HEK293 (cell line): ENCODE results near the gene AFDN.

ENCODE experiments used
- CTCF ChIA-PET: fragments of 350-600 bp; formaldehyde crosslinking; extraction: SDS; loops from one replicate; lab custom pipeline; 2021; ENCODE audit warnings: antibody characterized with exemption; lab: Yijun Ruan, JAX
- POLR2A ChIA-PET: fragments of 300-600 bp; formaldehyde crosslinking; extraction: SDS; loops from one replicate; lab custom pipeline; 2020; ENCODE audit warnings: antibody characterized with exemption, inconsistent platforms; lab: Yijun Ruan, JAX
- H3K27ac ChIP-seq: fragments of 200-500 bp; sonication (Bioruptor generic); 2 replicates; pipeline ENCODE4 v1.5.1; 2014; ENCODE audit warnings: low read depth, low read length, control low read depth, inconsistent platforms; ENCODE audit errors: extremely low read depth
- H3K36me3 ChIP-seq, 2 experiments: fragments of 200-500 bp in 1 of 2; sonication (Bioruptor generic) in 1 of 2; 1 replicate in 1 of 2; 2 replicates in 1 of 2; pipeline ENCODE4 v1.5.1; 2014 to 2017; ENCODE audit warnings: inconsistent platforms in 2 of 2, low read length in 2 of 2; ENCODE audit not compliant: control insufficient read depth in 2 of 2, insufficient read depth in 1 of 2
- H3K4me1 ChIP-seq: fragments of 200-500 bp; sonication (Bioruptor generic); 2 replicates; pipeline ENCODE4 v1.5.1; 2014; ENCODE audit warnings: mild to moderate bottlenecking, low read length, inconsistent platforms; ENCODE audit not compliant: control insufficient read depth, insufficient read depth
- H3K4me3 ChIP-seq: 2 replicates; pipeline ENCODE4 v1.5.1; 2011; ENCODE audit warnings: low read depth, mild to moderate bottlenecking, control low read depth, low read length, moderate library complexity
- H3K9me3 ChIP-seq: fragments of 200-500 bp; sonication (Bioruptor generic); 2 replicates; pipeline ENCODE4 v1.5.1; 2014; ENCODE audit warnings: low read depth, low read length, inconsistent platforms; ENCODE audit not compliant: control insufficient read depth, insufficient read depth
- KLF16 ChIP-seq: fragments of 450-650 bp; formaldehyde crosslinking; IDR thresholded peaks from 2 replicates; pipeline ENCODE4 v1.5.1; 2017; ENCODE audit warnings: missing biosample characterization, missing genetic modification characterization
- KLF7 ChIP-seq: fragments of 450-650 bp; formaldehyde crosslinking; IDR thresholded peaks from 2 replicates; pipeline ENCODE4 v1.5.1; 2016; ENCODE audit warnings: missing biosample characterization, missing genetic modification characterization, borderline replicate concordance
- SETDB1 ChIP-seq: IDR thresholded peaks from one replicate; pipeline ENCODE4 v1.6.1; 2017; ENCODE audit warnings: mild to moderate bottlenecking, low read length, moderate library complexity, mixed read lengths; ENCODE audit not compliant: insufficient read length
- ZFHX2 ChIP-seq: fragments of 450-650 bp; formaldehyde crosslinking; conservative IDR thresholded peaks from 2 replicates; pipeline ENCODE4 v1.5.1; 2016; ENCODE audit warnings: missing biosample characterization, missing genetic modification characterization
- ZNF10 ChIP-seq: fragments of 450-650 bp; formaldehyde crosslinking; IDR thresholded peaks from 2 replicates; pipeline ENCODE4 v1.5.1; 2017; ENCODE audit warnings: missing biosample characterization, missing genetic modification characterization
- ZNF132 ChIP-seq: fragments of 450-650 bp; formaldehyde crosslinking; IDR thresholded peaks from 2 replicates; pipeline ENCODE4 v1.5.1; 2017; ENCODE audit warnings: missing biosample characterization, missing genetic modification characterization, borderline replicate concordance
- ZNF239 ChIP-seq: fragments of 450-650 bp; formaldehyde crosslinking; IDR thresholded peaks from 2 replicates; pipeline ENCODE4 v1.5.1; 2016; ENCODE audit warnings: missing biosample characterization, missing genetic modification characterization
- ZNF266 ChIP-seq: fragments of 450-650 bp; formaldehyde crosslinking; IDR thresholded peaks from 2 replicates; pipeline ENCODE4 v1.5.1; 2016; ENCODE audit warnings: missing biosample characterization, missing genetic modification characterization, low read depth
- ZNF341 ChIP-seq: fragments of 450-650 bp; formaldehyde crosslinking; IDR thresholded peaks from 2 replicates; pipeline ENCODE4; 2016; ENCODE audit warnings: low read depth, missing biosample characterization, missing genetic modification characterization
- ZNF561 ChIP-seq: fragments of 450-650 bp; IDR thresholded peaks from 2 replicates; pipeline ENCODE4 v1.5.1; 2018; ENCODE audit warnings: missing biosample characterization, missing genetic modification characterization, borderline replicate concordance
- TF ChIP-seq, protein P1 (sequence below): fragments of 450-650 bp; formaldehyde crosslinking; IDR thresholded peaks from 2 replicates; pipeline ENCODE4 v1.5.1; 2017; ENCODE audit warnings: missing biosample characterization, missing genetic modification characterization
- TF ChIP-seq, protein P2 (sequence below): fragments of 450-650 bp; formaldehyde crosslinking; IDR thresholded peaks from 2 replicates; pipeline ENCODE4 v1.5.1; 2016; ENCODE audit warnings: missing biosample characterization, missing genetic modification characterization
- TF ChIP-seq, protein P3 (sequence below): fragments of 450-650 bp; formaldehyde crosslinking; IDR thresholded peaks from 2 replicates; pipeline ENCODE4 v1.5.1; 2016; ENCODE audit warnings: missing biosample characterization, missing genetic modification characterization, borderline replicate concordance
- TF ChIP-seq, protein P4 (sequence below): fragments of 450-650 bp; formaldehyde crosslinking; IDR thresholded peaks from 2 replicates; pipeline ENCODE4 v1.5.1; 2016; ENCODE audit warnings: missing biosample characterization, missing genetic modification characterization

The AFDN gene

DNA sequence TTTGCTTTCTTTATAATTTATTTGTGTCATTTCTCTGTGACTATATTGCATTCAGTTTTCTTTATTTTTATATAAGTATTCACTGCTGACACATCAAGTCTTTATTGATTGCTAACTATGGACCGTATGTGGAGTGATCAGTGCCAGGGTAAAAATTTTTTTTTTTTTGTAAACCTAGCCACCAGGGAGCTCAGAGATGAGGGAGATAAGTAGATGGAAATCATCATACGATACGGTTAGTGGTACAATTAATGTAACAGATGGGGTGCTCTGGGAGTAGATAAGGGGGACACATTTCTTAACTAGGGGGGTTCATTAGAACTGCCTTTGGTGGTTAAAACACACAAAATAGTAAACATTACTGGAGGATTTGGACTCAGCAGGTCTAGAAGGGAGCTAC, 68.3 kb downstream of the AFDN start:
- Histone ChIP-seq H3K36me3 (peaks cover 11 to 86% of the 10 kb centered on the region in 2 experiments), H3K4me3 (no peak overlapping the region), H3K9me3 (no peaks in the 10 kb centered on the region), H3K4me1 (no peaks in the 10 kb centered on the region), H3K27ac (no peak overlapping the region)
- ChIA-PET CTCF (interaction anchor here (0.6 to 1.6 kb wide), 5 partner anchors 11 to 879 kb away, joined by 3 to 5 read pairs (median 3); no protein-coding TSS in a partner anchor), POLR2A (no interaction called here)
- TF ChIP-seq ZNF341 (tag by site-specific recombination) = no peak
- TF ChIP-seq ZNF132 (tag by site-specific recombination) = no peak
- TF ChIP-seq, protein P1, sequence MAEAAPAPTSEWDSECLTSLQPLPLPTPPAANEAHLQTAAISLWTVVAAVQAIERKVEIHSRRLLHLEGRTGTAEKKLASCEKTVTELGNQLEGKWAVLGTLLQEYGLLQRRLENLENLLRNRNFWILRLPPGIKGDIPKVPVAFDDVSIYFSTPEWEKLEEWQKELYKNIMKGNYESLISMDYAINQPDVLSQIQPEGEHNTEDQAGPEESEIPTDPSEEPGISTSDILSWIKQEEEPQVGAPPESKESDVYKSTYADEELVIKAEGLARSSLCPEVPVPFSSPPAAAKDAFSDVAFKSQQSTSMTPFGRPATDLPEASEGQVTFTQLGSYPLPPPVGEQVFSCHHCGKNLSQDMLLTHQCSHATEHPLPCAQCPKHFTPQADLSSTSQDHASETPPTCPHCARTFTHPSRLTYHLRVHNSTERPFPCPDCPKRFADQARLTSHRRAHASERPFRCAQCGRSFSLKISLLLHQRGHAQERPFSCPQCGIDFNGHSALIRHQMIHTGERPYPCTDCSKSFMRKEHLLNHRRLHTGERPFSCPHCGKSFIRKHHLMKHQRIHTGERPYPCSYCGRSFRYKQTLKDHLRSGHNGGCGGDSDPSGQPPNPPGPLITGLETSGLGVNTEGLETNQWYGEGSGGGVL (tag by site-specific recombination) = no peak
- no peak for TF ChIP-seq ZFHX2
- TF ChIP-seq ZNF561 (tag by site-specific recombination) = no peak
- no peak for TF ChIP-seq KLF7
- no peak for TF ChIP-seq ZNF266 (tag by site-specific recombination)
- no peak for TF ChIP-seq ZNF239 (tag by site-specific recombination)
- TF ChIP-seq, protein P2, sequence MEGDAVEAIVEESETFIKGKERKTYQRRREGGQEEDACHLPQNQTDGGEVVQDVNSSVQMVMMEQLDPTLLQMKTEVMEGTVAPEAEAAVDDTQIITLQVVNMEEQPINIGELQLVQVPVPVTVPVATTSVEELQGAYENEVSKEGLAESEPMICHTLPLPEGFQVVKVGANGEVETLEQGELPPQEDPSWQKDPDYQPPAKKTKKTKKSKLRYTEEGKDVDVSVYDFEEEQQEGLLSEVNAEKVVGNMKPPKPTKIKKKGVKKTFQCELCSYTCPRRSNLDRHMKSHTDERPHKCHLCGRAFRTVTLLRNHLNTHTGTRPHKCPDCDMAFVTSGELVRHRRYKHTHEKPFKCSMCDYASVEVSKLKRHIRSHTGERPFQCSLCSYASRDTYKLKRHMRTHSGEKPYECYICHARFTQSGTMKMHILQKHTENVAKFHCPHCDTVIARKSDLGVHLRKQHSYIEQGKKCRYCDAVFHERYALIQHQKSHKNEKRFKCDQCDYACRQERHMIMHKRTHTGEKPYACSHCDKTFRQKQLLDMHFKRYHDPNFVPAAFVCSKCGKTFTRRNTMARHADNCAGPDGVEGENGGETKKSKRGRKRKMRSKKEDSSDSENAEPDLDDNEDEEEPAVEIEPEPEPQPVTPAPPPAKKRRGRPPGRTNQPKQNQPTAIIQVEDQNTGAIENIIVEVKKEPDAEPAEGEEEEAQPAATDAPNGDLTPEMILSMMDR (tag by site-specific recombination) = no peak
- TF ChIP-seq, protein P3, sequence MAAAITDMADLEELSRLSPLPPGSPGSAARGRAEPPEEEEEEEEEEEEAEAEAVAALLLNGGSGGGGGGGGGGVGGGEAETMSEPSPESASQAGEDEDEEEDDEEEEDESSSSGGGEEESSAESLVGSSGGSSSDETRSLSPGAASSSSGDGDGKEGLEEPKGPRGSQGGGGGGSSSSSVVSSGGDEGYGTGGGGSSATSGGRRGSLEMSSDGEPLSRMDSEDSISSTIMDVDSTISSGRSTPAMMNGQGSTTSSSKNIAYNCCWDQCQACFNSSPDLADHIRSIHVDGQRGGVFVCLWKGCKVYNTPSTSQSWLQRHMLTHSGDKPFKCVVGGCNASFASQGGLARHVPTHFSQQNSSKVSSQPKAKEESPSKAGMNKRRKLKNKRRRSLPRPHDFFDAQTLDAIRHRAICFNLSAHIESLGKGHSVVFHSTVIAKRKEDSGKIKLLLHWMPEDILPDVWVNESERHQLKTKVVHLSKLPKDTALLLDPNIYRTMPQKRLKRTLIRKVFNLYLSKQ (tag by site-specific recombination) = no peak

DNA sequence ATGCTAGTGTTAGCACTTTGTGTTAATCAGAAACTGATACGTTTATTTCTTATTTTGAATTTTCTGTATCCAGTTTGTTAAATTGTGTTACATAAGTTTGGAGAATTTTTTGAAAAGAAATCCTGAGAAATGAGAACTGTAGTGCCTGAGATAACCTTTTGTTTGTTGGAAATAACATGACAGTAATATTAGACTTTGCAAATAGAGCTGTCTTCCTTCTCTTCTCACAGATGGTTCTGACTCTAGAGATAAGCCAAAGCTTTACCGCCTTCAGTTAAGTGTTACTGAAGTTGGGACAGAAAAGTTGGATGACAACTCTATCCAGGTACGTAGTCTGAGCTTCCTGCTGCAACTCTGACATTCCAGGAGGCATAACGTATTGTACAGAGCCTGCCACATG, 69.9 kb downstream of the AFDN start:
- CTCF ChIA-PET = interaction anchor here (0.8 to 1.7 kb wide), 10 partner anchors 12 to 678 kb away, joined by 3 to 9 read pairs (median 3); no protein-coding TSS in a partner anchor
- H3K4me1 ChIP-seq = no peaks in the 10 kb centered on the region
- TF ChIP-seq SETDB1 (no peak), KLF16 (tag by site-specific recombination) (no peak), ZNF10 (tag by site-specific recombination) (no peak)
- TF ChIP-seq, protein P4, sequence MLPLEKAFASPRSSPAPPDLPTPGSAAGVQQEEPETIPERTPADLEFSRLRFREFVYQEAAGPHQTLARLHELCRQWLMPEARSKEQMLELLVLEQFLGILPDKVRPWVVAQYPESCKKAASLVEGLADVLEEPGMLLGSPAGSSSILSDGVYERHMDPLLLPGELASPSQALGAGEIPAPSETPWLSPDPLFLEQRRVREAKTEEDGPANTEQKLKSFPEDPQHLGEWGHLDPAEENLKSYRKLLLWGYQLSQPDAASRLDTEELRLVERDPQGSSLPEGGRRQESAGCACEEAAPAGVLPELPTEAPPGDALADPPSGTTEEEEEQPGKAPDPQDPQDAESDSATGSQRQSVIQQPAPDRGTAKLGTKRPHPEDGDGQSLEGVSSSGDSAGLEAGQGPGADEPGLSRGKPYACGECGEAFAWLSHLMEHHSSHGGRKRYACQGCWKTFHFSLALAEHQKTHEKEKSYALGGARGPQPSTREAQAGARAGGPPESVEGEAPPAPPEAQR (tag by site-specific recombination) = no peak
- H3K36me3 ChIP-seq = peaks cover 7 to 79% of the 10 kb centered on the region in 2 experiments
- H3K4me3 ChIP-seq = no peak overlapping the region
- no peaks in the 10 kb centered on the region for H3K9me3 ChIP-seq
- POLR2A ChIA-PET = no interaction called here
- H3K27ac ChIP-seq = no peak overlapping the region
